ENCODE results near the gene GIMAP8.

Gene GIMAP8

GRCh38 chr7:150450491-150451001 is at the start of gene GIMAP8:
Gene GIMAP8 (plus strand): TSS chr7:150450630. CDS start chr7:150466699, 16,069 bp downstream.
- peak in 1 of 2 donors; percentile 40 for DNase-seq (ENCODE audit: extremely low read depth in 1 of 2, low read depth in 1 of 2)

DNA sequence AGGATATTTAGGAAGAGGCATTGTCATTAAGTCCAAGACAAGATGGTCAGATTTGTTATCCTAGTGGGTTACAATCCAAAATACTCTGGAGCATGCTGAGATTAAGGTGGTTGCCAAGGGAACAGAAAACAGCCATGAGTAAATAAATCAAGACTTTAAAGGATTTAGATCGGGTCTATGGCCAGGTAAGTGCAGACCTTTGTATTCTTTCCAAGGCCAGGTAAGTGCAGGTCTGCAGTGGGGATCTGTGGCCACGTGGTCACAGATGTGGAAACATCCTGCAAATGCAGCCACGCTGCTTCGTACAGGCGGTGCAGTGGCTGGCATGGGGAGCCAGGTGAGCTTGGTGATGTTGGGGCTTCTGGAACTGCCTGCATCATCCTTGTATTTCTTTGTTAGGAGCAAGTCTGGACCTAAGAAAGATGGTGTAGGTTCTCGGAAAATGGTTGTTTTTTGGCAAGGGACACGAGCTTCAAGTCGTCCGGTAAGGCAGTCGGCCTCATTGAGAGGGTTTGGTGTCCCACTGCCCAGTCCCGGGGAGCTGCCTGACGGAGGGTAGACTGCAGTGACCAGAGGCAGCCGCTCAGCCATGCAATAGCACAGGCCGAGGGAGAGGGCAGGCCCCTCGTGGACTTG is 49.5 kb upstream of the GIMAP8 start:
- no peak for DNase-seq (ENCODE audit: extremely low read depth in 1 of 2, low read depth in 1 of 2)

GRCh38 chr7:150401424-150401790 is 49.0 kb upstream of the GIMAP8 start:
- no peak for DNase-seq (ENCODE audit: extremely low read depth in 1 of 2, low read depth in 1 of 2)

DNA sequence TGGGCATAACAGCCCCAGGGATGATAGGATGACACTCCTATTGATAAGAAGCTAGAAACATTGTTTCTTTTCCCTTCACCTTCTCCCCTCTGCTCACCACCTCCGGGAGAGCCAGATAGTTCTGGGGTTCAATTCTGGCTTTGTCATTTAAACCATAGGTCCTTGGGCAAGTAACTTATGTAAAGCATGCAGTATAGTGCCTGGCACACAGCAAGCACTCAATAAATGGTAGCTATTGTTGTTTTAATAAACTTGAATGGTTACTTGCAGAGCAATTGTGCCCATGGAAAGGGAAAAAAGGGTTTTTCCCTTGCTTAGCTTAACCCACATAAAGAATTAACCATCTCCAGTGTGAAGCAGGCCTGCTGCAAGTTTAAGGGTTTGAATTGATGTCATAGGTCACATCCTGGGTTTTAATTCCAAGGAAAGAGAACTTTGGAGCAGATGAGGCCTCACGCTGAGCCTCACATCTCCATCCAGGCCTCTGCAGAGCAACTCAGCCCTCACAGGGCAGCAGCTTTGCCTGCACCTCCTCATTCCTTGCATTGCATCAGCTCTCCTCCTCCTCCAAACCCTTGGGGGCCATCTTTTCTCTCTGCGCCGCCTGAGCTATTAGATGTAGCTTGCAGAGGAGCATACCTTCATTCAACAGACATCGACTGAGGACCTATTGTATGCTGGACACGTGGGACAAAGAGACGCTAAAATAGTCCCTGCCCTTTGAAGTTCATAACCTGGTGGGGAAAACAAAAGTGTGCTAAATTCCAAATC is 48.4 kb upstream of the GIMAP8 start:
- DNase-seq (ENCODE audit: extremely low read depth in 1 of 2, low read depth in 1 of 2): no peak

DNA sequence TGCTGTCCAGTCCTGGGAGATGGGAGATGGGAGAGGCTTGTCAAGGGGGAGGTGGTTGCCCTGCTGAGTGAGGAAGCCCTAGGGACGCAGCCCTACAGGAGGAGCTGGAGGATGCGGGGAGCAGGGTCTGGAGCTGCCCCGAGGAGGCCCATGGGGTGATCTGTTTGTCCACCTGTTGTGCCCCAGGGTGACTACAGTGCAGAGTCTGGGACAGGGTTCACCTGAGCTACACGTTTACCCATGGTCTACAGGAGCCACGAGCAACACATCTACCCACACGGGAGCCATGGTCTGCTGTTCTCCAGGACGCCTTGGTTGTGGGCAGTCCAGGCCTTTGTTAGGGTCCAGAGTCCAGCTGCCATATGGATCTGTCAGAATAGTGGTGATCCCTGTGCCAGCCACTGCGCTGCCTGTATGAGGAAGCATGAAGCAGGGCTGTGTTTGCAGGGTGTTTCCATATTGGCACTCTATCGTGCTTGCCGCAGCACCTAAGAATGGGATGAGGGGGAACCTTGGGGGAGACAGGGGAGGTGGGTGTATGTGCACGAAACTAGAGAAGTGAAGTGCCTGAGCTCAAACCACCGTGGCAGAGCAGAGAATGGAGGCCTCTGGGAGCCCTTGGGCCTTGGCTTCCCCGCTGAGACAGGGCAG is 47.6 kb upstream of the GIMAP8 start:
- DNase-seq (ENCODE audit: extremely low read depth in 1 of 2, low read depth in 1 of 2): no peak

GRCh38 chr7:150403376-150404171 is 46.9 kb upstream of the GIMAP8 start:
- no peak for DNase-seq (ENCODE audit: extremely low read depth in 1 of 2, low read depth in 1 of 2)

- no peak for DNase-seq (ENCODE audit: extremely low read depth in 1 of 2, low read depth in 1 of 2)
These were observed 46.1 kb upstream of the GIMAP8 start for GRCh38 chr7:150404172-150404804.

- DNase-seq (ENCODE audit: extremely low read depth in 1 of 2, low read depth in 1 of 2): peak; percentile 58 to 67
These were observed 45.4 kb upstream of the GIMAP8 start for GRCh38 chr7:150404805-150405583.

GRCh38 chr7:150405584-150406311 is 44.7 kb upstream of the GIMAP8 start:
- DNase-seq (ENCODE audit: extremely low read depth in 1 of 2, low read depth in 1 of 2): no peak

DNA sequence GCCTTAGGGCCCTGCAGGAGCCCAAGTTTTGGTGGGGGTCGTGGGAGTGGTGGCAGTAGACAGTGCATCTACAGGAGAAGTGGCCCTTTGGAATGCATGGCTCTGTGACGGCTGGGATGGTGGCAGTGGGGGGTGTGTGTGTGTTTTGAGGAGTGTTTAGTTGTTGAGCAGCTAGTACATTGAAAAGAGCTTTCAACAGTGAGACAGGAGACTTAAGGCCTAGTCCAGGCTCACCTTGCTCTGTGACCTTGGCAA is 44.2 kb upstream of the GIMAP8 start:
- DNase-seq (ENCODE audit: extremely low read depth in 1 of 2, low read depth in 1 of 2): no peak

GRCh38 chr7:150406567-150407421 is 43.6 kb upstream of the GIMAP8 start:
- no peak for DNase-seq (ENCODE audit: extremely low read depth in 1 of 2, low read depth in 1 of 2)

- no peak for DNase-seq (ENCODE audit: extremely low read depth in 1 of 2, low read depth in 1 of 2)
These were observed 42.6 kb upstream of the GIMAP8 start for GRCh38 chr7:150407588-150408392.

DNA sequence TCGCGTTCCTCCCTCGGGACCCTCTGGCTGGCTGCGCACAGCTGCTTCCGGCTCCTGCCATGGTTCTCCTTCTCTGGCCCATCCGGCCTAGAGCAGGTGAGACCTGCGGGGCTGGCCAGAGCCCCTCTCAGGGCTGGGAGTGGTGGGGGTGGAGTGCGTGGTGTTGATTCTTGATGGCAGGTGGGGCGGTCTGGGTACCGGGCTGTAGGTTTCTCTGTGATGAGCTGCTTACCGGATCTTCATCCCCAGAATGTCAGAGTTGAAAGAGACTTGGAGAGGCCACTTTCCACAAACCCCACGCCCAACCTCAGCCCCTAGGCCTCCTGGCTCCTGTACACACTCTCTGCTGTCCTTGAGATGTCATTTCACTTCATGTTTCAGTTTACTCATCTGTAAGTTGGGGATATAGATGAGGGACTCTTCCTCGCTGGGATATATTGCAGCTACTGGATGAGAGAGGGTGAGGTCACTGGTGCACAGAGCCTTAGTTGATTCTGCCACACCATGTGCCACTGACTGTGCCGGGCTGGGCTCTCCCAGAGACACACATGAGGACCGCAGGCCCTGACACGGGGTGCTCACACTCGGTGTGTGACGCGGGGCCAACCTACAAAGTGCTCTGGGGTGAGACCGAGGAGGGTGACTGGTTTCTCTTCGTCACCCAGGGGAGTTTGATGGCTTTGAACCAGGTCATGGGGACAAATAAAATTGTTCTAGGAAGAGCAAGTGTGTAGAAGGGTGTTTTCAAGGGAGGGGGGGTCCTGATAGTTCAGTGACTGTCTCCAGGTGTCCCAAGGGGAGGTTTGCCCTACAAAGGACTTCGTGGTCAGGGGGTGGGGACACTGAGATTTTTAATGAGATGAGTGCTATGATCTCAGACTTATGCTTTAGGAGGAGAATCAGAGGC is 41.8 kb upstream of the GIMAP8 start:
- DNase-seq (ENCODE audit: extremely low read depth in 1 of 2, low read depth in 1 of 2): no peak

GRCh38 chr7:150409300-150410030 is 41.0 kb upstream of the GIMAP8 start:
- DNase-seq (ENCODE audit: extremely low read depth in 1 of 2, low read depth in 1 of 2): no peak

DNA sequence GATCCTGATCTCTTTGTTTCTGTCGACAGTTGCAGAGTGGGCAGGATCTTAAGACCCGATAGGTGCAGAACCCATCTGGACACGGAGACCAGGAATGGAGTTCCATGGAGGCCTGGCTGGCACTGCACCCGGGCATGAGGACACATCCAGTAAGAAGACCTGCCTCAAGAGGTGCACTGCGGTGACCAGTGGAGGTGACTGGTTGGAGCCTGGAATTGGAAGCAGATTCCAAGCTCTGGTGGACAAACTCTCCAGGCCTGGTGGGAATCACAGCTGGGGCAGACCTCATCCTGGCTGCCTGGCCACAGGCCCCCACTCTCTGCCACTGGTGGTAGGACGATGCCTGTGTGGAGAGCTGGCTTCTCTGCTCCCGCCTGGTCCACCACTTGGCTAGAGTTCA is 40.3 kb upstream of the GIMAP8 start:
- DNase-seq (ENCODE audit: extremely low read depth in 1 of 2, low read depth in 1 of 2): no peak
